SJSA1 (cell line): ENCODE measurements around the gene CLEC5A. TPM values are rescaled to one million over a fixed set of nuclear protein-coding genes. Genes with fewer than 3 reads are reported as not detected.

ENCODE experiments used
- DNase-seq, 2 experiments: peaks; one replicate each; pipeline ENCODE4 v3.0.0-alpha.2; 2015 to 2020; ENCODE audit warnings: low spot score in 2 of 2, low read depth in 1 of 2
- H3K27ac ChIP-seq: fragments of 250-450 bp; sonication (Bioruptor Pico); 2 replicates; pipeline ENCODE4 v1.5.1; 2020; ENCODE audit warnings: mild to moderate bottlenecking, moderate library complexity
- H3K27me3 ChIP-seq: fragments of 250-450 bp; sonication (Bioruptor Pico); replicated peaks from 2 replicates; pipeline ENCODE4 v1.5.1; 2020; ENCODE audit warnings: mild to moderate bottlenecking, moderate library complexity
- H3K36me3 ChIP-seq: fragments of 250-450 bp; sonication (Bioruptor Pico); 2 replicates; pipeline ENCODE4 v1.5.1; 2020; ENCODE audit warnings: mild to moderate bottlenecking
- H3K4me1 ChIP-seq: fragments of 250-450 bp; sonication (Bioruptor Pico); replicated peaks from 2 replicates; pipeline ENCODE4 v1.6.1; 2021; ENCODE audit warnings: mild to moderate bottlenecking
- H3K4me3 ChIP-seq: fragments of 250-450 bp; sonication (Bioruptor Pico); 2 replicates; pipeline ENCODE4 v1.5.1; 2020; ENCODE audit warnings: mild to moderate bottlenecking
- H3K9me3 ChIP-seq: fragments of 250-450 bp; sonication (Bioruptor Pico); replicated peaks from 2 replicates; pipeline ENCODE4 v1.5.1; 2020; ENCODE audit warnings: mild to moderate bottlenecking
- total RNA-seq: library from RNA; depleted of rRNA; stranded (reverse); fragments of >200 nt; shearing (Covaris generic); gene quantifications from 2 replicates; pipeline ENCODE4 v1.2.3, GENCODE V29; 2014

Gene CLEC5A
- total RNA-seq, 1 experiment from 2014 or later: not detected

GRCh38 chr7:141973673-141974072 is 26.9 kb upstream of the CLEC5A start, which contains the start of gene TAS2R38:
TAS2R38 (minus strand) TSS chr7:141973773; CDS start chr7:141973689, 84 bp downstream.
- H3K4me1 ChIP-seq: no peaks in the 10 kb centered on the region
- H3K27ac ChIP-seq: no peak within 1 kb of the TSS
- H3K4me3 ChIP-seq: no peak within 1 kb of the TSS
- H3K9me3 ChIP-seq: no peaks in the 10 kb centered on the region
- no peaks in the 10 kb centered on the region for H3K27me3 ChIP-seq
- no peak for DNase-seq
- H3K36me3 ChIP-seq: no peaks in the 10 kb centered on the region

- H3K4me1 ChIP-seq: no peaks in the 10 kb centered on the region
- H3K9me3 ChIP-seq: no peaks in the 10 kb centered on the region
- no peak overlapping the region for H3K4me3 ChIP-seq
- H3K36me3 ChIP-seq: no peaks in the 10 kb centered on the region
- H3K27me3 ChIP-seq: no peaks in the 10 kb centered on the region
- no peak overlapping the region for H3K27ac ChIP-seq
- no peak for DNase-seq
These were observed 14.1 kb upstream of the CLEC5A start for GRCh38 chr7:141960687-141961422.

DNA sequence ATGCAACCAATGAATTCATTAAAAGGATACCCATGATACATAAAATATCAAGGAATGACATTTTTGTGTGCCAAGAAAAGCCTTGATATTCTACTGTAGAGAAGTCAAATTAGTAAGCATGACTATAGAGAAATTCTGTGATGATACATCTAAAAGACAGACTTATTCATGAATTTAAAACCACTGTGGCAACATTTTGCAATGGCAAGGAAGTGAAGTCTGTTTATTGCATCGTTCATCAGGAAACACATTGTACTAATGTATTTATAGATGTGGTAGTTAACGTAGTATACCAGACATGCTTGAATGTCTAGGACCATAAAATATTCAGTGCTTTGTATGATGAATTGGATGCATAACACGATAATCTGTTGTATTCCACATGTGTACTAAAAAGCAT is 9.3 kb upstream of the CLEC5A start:
- H3K4me1 ChIP-seq: no peaks in the 10 kb centered on the region
- H3K9me3 ChIP-seq: no peaks in the 10 kb centered on the region
- no peak overlapping the region for H3K4me3 ChIP-seq
- no peaks in the 10 kb centered on the region for H3K36me3 ChIP-seq
- H3K27ac ChIP-seq: no peak overlapping the region
- H3K27me3 ChIP-seq: no peaks in the 10 kb centered on the region
- no peak for DNase-seq

GRCh38 chr7:141954334-141954733 is 7.6 kb upstream of the CLEC5A start:
- Histone ChIP-seq H3K4me3 (no peak overlapping the region), H3K9me3 (no peaks in the 10 kb centered on the region)

DNA sequence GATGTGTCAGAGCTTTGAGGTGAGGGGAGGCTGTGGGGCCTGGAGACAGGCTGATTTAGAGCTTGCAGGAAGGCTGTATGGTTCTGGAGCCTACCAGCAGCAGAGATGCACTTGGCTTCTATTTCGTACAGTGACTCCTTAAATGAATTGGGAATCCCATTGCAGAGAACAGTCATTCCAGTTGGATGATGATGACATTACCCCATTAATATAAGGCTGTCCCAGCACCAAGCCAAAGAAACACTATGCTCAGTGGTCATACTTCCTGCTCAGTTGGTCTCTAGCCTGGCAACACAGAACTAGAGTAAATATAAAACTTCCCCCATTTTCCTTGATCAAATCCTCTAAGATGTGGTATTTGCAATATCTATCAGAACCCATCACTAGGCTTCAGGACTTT is 5.7 kb upstream of the CLEC5A start:
- DNase-seq: no peak
- Histone ChIP-seq H3K9me3 (no peaks in the 10 kb centered on the region), H3K4me1 (no peaks in the 10 kb centered on the region), H3K27ac (no peak overlapping the region), H3K27me3 (no peaks in the 10 kb centered on the region), H3K36me3 (no peaks in the 10 kb centered on the region), H3K4me3 (no peak overlapping the region)

More at GRCh38 chr7:141954334-141954733, 7.6 kb upstream of the CLEC5A start:
- DNase-seq: no peak
- H3K4me1 ChIP-seq: no peaks in the 10 kb centered on the region
- no peaks in the 10 kb centered on the region for H3K27me3 ChIP-seq
- no peaks in the 10 kb centered on the region for H3K36me3 ChIP-seq
- no peak overlapping the region for H3K27ac ChIP-seq

- DNase-seq: no peak
- Histone ChIP-seq H3K27ac (no peak overlapping the region), H3K4me1 (no peaks in the 10 kb centered on the region), H3K27me3 (no peaks in the 10 kb centered on the region), H3K9me3 (no peaks in the 10 kb centered on the region), H3K36me3 (no peaks in the 10 kb centered on the region), H3K4me3 (no peak overlapping the region)
These were observed 4.0 kb upstream of the CLEC5A start for GRCh38 chr7:141950806-141951205.

DNA sequence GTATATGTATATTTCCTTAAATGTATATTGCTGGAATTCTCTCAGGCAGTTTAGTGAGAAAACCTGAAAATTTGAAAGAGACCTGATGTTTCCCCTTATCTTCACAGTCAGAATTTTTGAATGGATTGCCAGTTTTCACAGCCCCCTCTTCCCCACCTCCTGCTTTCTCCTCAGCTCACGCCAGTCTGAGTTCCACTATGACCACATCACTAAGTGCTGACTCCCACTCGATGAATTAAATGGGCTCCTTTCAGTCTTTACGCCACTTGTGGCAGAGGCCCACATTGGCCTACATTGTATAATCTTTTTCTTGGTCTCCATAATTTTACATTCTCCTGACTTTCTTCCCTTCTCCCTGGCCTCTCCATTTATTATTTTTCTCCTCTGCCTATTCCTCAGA is 3.1 kb upstream of the CLEC5A start:
- H3K9me3 ChIP-seq: no peaks in the 10 kb centered on the region
- H3K27me3 ChIP-seq: no peaks in the 10 kb centered on the region
- no peak for DNase-seq
- H3K36me3 ChIP-seq: no peaks in the 10 kb centered on the region
- no peak overlapping the region for H3K27ac ChIP-seq
- no peak overlapping the region for H3K4me3 ChIP-seq
- no peaks in the 10 kb centered on the region for H3K4me1 ChIP-seq

- Histone ChIP-seq H3K9me3 (no peaks in the 10 kb centered on the region), H3K4me3 (no peak overlapping the region), H3K36me3 (no peaks in the 10 kb centered on the region), H3K4me1 (no peaks in the 10 kb centered on the region), H3K27me3 (no peaks in the 10 kb centered on the region), H3K27ac (no peak overlapping the region)
- no peak for DNase-seq
These were observed 2.7 kb upstream of the CLEC5A start for GRCh38 chr7:141949451-141949850.

GRCh38 chr7:141949021-141949420 is 2.2 kb upstream of the CLEC5A start:
- H3K36me3 ChIP-seq: no peaks in the 10 kb centered on the region
- no peaks in the 10 kb centered on the region for H3K4me1 ChIP-seq
- H3K9me3 ChIP-seq: no peaks in the 10 kb centered on the region
- H3K27ac ChIP-seq: no peak overlapping the region
- no peaks in the 10 kb centered on the region for H3K27me3 ChIP-seq
- DNase-seq: no peak
- no peak overlapping the region for H3K4me3 ChIP-seq

DNA sequence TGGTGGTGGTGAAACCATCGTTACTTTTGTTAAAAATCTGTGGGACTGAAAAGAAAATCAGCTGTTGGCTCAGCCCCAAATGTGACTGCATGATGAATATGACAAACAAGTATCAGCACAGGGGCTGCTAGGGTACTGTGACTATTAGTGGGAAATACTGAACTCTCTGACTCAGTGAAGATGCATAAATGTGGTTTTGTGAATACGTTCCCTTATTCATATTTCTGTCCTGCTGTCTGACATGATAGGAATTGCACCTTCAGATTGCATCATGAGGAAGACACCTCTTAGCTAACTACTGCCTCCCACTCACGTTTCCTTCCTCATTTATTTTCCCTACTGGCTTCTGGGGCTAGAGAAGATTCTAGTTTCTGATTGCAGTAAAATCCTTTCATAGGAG is 1.4 kb downstream of the CLEC5A start:
- DNase-seq: no peak
- H3K4me3 ChIP-seq: no peak overlapping the region
- no peaks in the 10 kb centered on the region for H3K4me1 ChIP-seq
- no peak overlapping the region for H3K27ac ChIP-seq
- no peaks in the 10 kb centered on the region for H3K36me3 ChIP-seq
- H3K27me3 ChIP-seq: no peaks in the 10 kb centered on the region
- H3K9me3 ChIP-seq: no peaks in the 10 kb centered on the region

DNA sequence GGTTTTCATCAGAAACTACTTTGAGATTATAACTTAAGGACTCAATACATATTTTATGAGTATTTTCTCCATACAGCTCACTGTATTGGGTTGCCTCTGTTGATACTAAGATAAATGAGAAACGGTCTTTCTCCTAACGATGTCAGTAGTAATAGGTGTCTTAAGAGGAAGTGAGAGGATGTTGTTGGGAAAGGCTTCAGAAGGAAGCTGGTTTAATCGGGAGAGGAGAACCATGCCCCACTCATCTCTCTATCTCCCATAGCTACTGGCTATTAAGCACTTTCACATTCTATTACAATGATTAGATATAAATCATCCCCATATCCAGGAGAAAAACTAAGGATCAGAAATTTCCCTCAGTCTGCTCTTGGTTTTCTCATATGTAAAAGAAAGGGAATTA is 2.0 kb downstream of the CLEC5A start:
- Histone ChIP-seq H3K27me3 (no peaks in the 10 kb centered on the region), H3K9me3 (no peaks in the 10 kb centered on the region)

GRCh38 chr7:141943846-141944245 is 2.9 kb downstream of the CLEC5A start:
- Histone ChIP-seq H3K4me1 (no peaks in the 10 kb centered on the region), H3K27me3 (no peaks in the 10 kb centered on the region), H3K36me3 (no peaks in the 10 kb centered on the region), H3K4me3 (no peak overlapping the region), H3K9me3 (no peaks in the 10 kb centered on the region), H3K27ac (no peak overlapping the region)
- DNase-seq: no peak

More for the DNA sequence above, 2.0 kb downstream of the CLEC5A start:
- Histone ChIP-seq H3K4me1 (no peaks in the 10 kb centered on the region), H3K27ac (no peak overlapping the region), H3K36me3 (no peaks in the 10 kb centered on the region), H3K4me3 (no peak overlapping the region)
- no peak for DNase-seq

- Histone ChIP-seq H3K27me3 (no peaks in the 10 kb centered on the region), H3K27ac (no peak overlapping the region), H3K4me1 (no peaks in the 10 kb centered on the region), H3K4me3 (no peak overlapping the region), H3K36me3 (no peaks in the 10 kb centered on the region), H3K9me3 (no peaks in the 10 kb centered on the region; the same call in 1 of the 2 replicates)
- DNase-seq: no peak
These were observed 5.7 kb downstream of the CLEC5A start for GRCh38 chr7:141941075-141941474.

DNA sequence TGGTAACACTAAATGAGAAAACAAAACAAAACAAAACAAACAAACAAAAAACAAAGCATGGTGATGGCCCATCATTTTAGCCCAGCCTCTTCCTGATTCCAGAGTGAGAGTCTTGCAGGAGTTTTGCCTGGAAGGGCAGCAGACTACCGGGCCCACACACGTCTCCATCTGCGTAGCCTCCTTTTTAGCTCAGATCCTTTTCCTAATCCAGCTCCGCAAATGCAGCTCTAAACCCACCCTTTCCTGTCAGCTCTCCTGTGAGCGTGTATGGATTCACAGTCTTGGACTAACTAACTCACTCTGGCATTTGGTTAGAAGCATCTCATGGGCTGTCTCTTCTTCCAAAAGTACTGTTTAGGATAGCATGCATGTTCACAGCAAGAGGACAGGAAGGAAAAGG is 16.6 kb downstream of the CLEC5A start:
- Histone ChIP-seq H3K36me3 (no peaks in the 10 kb centered on the region), H3K4me1 (no peaks in the 10 kb centered on the region), H3K4me3 (no peak overlapping the region), H3K27me3 (no peaks in the 10 kb centered on the region), H3K27ac (no peak overlapping the region), H3K9me3 (no peaks in the 10 kb centered on the region)
- no peak for DNase-seq

DNA sequence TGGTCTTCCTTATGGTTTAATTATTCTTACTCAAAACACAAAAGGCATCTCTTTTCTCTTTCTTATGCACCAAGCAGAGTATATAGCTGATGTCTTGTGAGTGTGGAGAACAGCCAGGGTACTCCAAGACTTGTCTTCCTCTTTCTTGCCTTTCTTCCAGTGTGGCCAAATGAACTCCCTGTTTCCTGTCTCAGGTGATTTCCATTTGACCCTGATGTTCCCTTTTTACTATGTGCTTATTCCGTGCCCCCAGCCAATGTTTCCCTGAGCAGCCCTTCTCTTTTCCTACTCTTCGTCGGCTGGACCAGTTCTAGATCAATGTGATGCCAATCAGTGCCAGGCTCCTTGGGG is 18.0 kb downstream of the CLEC5A start:
- Histone ChIP-seq H3K27ac (no peak overlapping the region), H3K9me3 (no peaks in the 10 kb centered on the region), H3K4me1 (no peaks in the 10 kb centered on the region), H3K36me3 (no peaks in the 10 kb centered on the region), H3K27me3 (no peaks in the 10 kb centered on the region), H3K4me3 (no peak overlapping the region)
- DNase-seq: no peak
